WTC11 (cell line): Measurements from ENCODE around the gene FAM209B.

Experiments
- CREB1 ChIP-seq: sonication (generic); formaldehyde crosslinking; IDR thresholded peaks from 2 replicates; pipeline ENCODE4 v1.8.0; 2023; ENCODE audit warnings: mild to moderate bottlenecking, missing genetic modification reagents
- ZBTB21 ChIP-seq: sonication (generic); formaldehyde crosslinking; IDR thresholded peaks from 2 replicates; pipeline ENCODE4 v1.8.1; 2023; ENCODE audit warnings: mild to moderate bottlenecking, missing genetic modification reagents, borderline replicate concordance
- TF ChIP-seq, protein P1 (sequence below): sonication (generic); formaldehyde crosslinking; IDR thresholded peaks from 2 replicates; pipeline ENCODE4 v1.8.0; 2023; ENCODE audit warnings: mild to moderate bottlenecking, missing genetic modification reagents
- TF ChIP-seq, protein P2 (sequence below): fragments of 200-600 bp; IDR thresholded peaks from 2 replicates; pipeline ENCODE4 v1.8.0; 2022; ENCODE audit warnings: antibody characterized with exemption
- TF ChIP-seq, protein P3 (sequence below): sonication (generic); formaldehyde crosslinking; IDR thresholded peaks from 2 replicates; pipeline ENCODE4 v1.8.1; 2023; ENCODE audit warnings: mild to moderate bottlenecking, moderate library complexity, missing genetic modification reagents

DNA sequence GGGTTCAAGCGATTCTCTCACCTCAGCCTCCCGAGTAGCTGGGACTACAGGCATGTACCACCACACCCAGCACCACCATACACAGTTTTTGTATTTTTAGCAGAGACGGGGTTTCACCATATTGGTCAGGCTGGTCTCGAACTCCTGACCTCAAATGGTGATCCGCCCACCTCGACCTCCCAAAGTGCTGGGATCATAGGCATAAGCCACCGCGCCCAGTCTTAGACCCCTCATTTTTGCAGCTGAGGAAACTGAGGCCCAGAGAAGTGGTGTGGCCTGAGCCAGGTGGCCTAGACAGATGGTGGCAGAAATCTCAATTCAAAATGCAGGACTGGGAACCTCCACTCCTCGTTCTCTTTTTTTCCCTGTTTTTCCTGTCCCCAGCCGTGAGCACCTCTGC is 21.1 kb upstream of the FAM209B start:
- TF ChIP-seq, protein P1, sequence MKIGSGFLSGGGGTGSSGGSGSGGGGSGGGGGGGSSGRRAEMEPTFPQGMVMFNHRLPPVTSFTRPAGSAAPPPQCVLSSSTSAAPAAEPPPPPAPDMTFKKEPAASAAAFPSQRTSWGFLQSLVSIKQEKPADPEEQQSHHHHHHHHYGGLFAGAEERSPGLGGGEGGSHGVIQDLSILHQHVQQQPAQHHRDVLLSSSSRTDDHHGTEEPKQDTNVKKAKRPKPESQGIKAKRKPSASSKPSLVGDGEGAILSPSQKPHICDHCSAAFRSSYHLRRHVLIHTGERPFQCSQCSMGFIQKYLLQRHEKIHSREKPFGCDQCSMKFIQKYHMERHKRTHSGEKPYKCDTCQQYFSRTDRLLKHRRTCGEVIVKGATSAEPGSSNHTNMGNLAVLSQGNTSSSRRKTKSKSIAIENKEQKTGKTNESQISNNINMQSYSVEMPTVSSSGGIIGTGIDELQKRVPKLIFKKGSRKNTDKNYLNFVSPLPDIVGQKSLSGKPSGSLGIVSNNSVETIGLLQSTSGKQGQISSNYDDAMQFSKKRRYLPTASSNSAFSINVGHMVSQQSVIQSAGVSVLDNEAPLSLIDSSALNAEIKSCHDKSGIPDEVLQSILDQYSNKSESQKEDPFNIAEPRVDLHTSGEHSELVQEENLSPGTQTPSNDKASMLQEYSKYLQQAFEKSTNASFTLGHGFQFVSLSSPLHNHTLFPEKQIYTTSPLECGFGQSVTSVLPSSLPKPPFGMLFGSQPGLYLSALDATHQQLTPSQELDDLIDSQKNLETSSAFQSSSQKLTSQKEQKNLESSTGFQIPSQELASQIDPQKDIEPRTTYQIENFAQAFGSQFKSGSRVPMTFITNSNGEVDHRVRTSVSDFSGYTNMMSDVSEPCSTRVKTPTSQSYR (CRISPR knock-in tag), result no peak
- TF ChIP-seq CREB1 (CRISPR knock-in tag) (no peak), ZBTB21 (CRISPR knock-in tag) (no peak)
- TF ChIP-seq, protein P2, sequence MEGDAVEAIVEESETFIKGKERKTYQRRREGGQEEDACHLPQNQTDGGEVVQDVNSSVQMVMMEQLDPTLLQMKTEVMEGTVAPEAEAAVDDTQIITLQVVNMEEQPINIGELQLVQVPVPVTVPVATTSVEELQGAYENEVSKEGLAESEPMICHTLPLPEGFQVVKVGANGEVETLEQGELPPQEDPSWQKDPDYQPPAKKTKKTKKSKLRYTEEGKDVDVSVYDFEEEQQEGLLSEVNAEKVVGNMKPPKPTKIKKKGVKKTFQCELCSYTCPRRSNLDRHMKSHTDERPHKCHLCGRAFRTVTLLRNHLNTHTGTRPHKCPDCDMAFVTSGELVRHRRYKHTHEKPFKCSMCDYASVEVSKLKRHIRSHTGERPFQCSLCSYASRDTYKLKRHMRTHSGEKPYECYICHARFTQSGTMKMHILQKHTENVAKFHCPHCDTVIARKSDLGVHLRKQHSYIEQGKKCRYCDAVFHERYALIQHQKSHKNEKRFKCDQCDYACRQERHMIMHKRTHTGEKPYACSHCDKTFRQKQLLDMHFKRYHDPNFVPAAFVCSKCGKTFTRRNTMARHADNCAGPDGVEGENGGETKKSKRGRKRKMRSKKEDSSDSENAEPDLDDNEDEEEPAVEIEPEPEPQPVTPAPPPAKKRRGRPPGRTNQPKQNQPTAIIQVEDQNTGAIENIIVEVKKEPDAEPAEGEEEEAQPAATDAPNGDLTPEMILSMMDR, result no peak
- TF ChIP-seq, protein P3, sequence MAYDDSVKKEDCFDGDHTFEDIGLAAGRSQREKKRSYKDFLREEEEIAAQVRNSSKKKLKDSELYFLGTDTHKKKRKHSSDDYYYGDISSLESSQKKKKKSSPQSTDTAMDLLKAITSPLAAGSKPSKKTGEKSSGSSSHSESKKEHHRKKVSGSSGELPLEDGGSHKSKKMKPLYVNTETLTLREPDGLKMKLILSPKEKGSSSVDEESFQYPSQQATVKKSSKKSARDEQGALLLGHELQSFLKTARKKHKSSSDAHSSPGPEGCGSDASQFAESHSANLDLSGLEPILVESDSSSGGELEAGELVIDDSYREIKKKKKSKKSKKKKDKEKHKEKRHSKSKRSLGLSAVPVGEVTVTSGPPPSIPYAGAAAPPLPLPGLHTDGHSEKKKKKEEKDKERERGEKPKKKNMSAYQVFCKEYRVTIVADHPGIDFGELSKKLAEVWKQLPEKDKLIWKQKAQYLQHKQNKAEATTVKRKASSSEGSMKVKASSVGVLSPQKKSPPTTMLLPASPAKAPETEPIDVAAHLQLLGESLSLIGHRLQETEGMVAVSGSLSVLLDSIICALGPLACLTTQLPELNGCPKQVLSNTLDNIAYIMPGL, result no peak
